Measurements from ENCODE around the gene REXO4. TPM values are rescaled to one million over a fixed set of nuclear protein-coding genes. Genes with fewer than 3 reads are reported as not detected.

Gene REXO4
- total and polyA plus RNA-seq, 11 donors: 9.6 to 30.6 (median 13.7) TPM

GRCh38 chr9:133408042-133408441 lies 9.8 kb downstream of the REXO4 start:
- WGBS, 4 donors: 63 to 77% (median 73%) methylated on average over 1 of the region's 1 CpG
- no peaks in the 10 kb centered on the region for H3K27me3 ChIP-seq
- no peak for DNase-seq
- H3K4me1 ChIP-seq: peaks cover 0 to 17% (median 0%) of the 10 kb centered on the region in 12 donors
- no peak for TF ChIP-seq CTCF (IDR thresholded peaks at IDR 0.05)
- TF ChIP-seq POLR2A (IDR thresholded peaks at IDR 0.05): no peak
- no peak overlapping the region for H3K27ac ChIP-seq
- no peak for ATAC-seq
- intact Hi-C loops (cut with DNase I): loop anchor here in 6 of 10 donors (2.0 to 10.0 kb wide), 5 partner anchors 79 to 319 kb away; no protein-coding TSS in a partner anchor
- no peak overlapping the region for H3K4me3 ChIP-seq
- H3K36me3 ChIP-seq: peaks cover 0 to 86% (median 68%) of the 10 kb centered on the region in 9 donors
- no peaks in the 10 kb centered on the region for H3K9me3 ChIP-seq

GRCh38 chr9:133406480-133407307 lies 11.1 kb downstream of the REXO4 start:
- intact Hi-C loops (cut with DNase I): loop anchor here (1.0 to 10.0 kb wide), 8 partner anchors 72 to 321 kb away; partner anchors contain the start of gene SLC2A6 (in 1 of the 10)
- Histone ChIP-seq H3K9me3 (no peaks in the 10 kb centered on the region), H3K36me3 (peaks cover 0 to 73% (median 54%) of the 10 kb centered on the region in 9 donors), H3K4me1 (peaks cover 0 to 17% (median 0%) of the 10 kb centered on the region in 12 donors), H3K4me3 (no peak overlapping the region), H3K27me3 (no peaks in the 10 kb centered on the region), H3K27ac (no peak overlapping the region)
- peak; percentile 81 to 86 (median 82) for ATAC-seq
- DNase-seq: peak; percentile 68 to 86 (median 77)
- TF ChIP-seq CTCF (IDR thresholded peaks at IDR 0.05) (peak; percentile 83 to 94 (median 89)), POLR2A (IDR thresholded peaks at IDR 0.05) (no peak)
- 59 to 70% (median 59%) methylated on average over 21 to 24 of the region's 24 CpGs for WGBS, 4 donors

- H3K27ac ChIP-seq: peak overlapping the region in 2 of 12 donors; percentile 14 to 18
- peak in 1 of 5 donors; percentile 46 for DNase-seq
- peaks cover 0 to 17% (median 0%) of the 10 kb centered on the region in 12 donors for H3K4me1 ChIP-seq
These were observed 12.0 kb downstream of the REXO4 start for GRCh38 chr9:133405508-133406438.

More at GRCh38 chr9:133405508-133406438, 12.0 kb downstream of the REXO4 start:
- peaks cover 0 to 64% (median 46%) of the 10 kb centered on the region in 9 donors for H3K36me3 ChIP-seq
- H3K9me3 ChIP-seq: no peaks in the 10 kb centered on the region
- TF ChIP-seq POLR2A (IDR thresholded peaks at IDR 0.05) (no peak), CTCF (IDR thresholded peaks at IDR 0.05) (no peak)
- WGBS, 4 donors: 69 to 82% (median 71%) methylated on average over 19 of the region's 19 CpGs
- ATAC-seq: peak in 3 of 4 donors; percentile 8 to 51 (median 12)
- intact Hi-C loops (cut with DNase I): loop anchor here in 7 of 10 donors (2.0 to 10.0 kb wide), 7 partner anchors 73 to 322 kb away; partner anchors contain the start of gene SLC2A6 (in 1 of the 7)
- no peaks in the 10 kb centered on the region for H3K27me3 ChIP-seq
- no peak overlapping the region for H3K4me3 ChIP-seq

Data from heart left ventricle (tissue), 16 donors.